Left ventricle myocardium inferior (tissue), 1 donor: ENCODE results near the gene CPXM2. TPM values are rescaled to one million over a fixed set of nuclear protein-coding genes. Genes with fewer than 3 reads are reported as not detected.

ENCODE experiments used
- DNase-seq: peaks from one replicate; pipeline ENCODE4 v3.0.0-alpha.2; 2020
- H3K27ac ChIP-seq: fragments of 200-600 bp; replicated peaks from 2 replicates; pipeline ENCODE4 v1.8.0; 2021
- H3K27me3 ChIP-seq: fragments of 200-600 bp; 2 replicates; pipeline ENCODE4 v1.8.0; 2021; ENCODE audit warnings: low read depth
- H3K36me3 ChIP-seq: fragments of 200-600 bp; 2 replicates; pipeline ENCODE4 v1.8.0; 2021
- H3K4me1 ChIP-seq: fragments of 200-600 bp; 2 replicates; pipeline ENCODE4 v1.8.0; 2021
- H3K4me3 ChIP-seq: fragments of 200-600 bp; 2 replicates; pipeline ENCODE4 v1.8.0; 2021; ENCODE audit warnings: mild to moderate bottlenecking, moderate library complexity
- H3K9me3 ChIP-seq: fragments of 200-600 bp; replicated peaks from 2 replicates; pipeline ENCODE4 v1.8.0; 2021
- intact Hi-C: fragments of 100-400 bp; cut with micrococcal nuclease; formaldehyde crosslinking; loops from one replicate; pipeline ENCODE4 v1.11.0; 2022
- total RNA-seq: library from RNA; stranded (reverse); fragmentation: NEBNext Ultra II Directional; extraction: Animal tissue kit (Norgen Biotek cat#: 25700); gene quantifications from one replicate; pipeline ENCODE4 v1.2.1, GENCODE V29; 2021
- TF ChIP-seq, protein P1 (sequence below): fragments of 200-600 bp; IDR thresholded peaks from 2 replicates; pipeline ENCODE4 v1.8.0; 2021; ENCODE audit warnings: antibody characterized with exemption, mild to moderate bottlenecking, borderline replicate concordance
- donor health status: DM: no; HTN: yes; CAD: no; lungs with severe emphysema.

Gene CPXM2
- total RNA-seq, 1 donor from 2014 or later: 4.5 TPM

GRCh38 chr10:123906296-123906695 lies 14.7 kb upstream of the CPXM2 start:
- intact Hi-C loops: no loop called here
- H3K27ac ChIP-seq: no peak overlapping the region
- H3K27me3 ChIP-seq: peaks cover 86% of the 10 kb centered on the region

DNA sequence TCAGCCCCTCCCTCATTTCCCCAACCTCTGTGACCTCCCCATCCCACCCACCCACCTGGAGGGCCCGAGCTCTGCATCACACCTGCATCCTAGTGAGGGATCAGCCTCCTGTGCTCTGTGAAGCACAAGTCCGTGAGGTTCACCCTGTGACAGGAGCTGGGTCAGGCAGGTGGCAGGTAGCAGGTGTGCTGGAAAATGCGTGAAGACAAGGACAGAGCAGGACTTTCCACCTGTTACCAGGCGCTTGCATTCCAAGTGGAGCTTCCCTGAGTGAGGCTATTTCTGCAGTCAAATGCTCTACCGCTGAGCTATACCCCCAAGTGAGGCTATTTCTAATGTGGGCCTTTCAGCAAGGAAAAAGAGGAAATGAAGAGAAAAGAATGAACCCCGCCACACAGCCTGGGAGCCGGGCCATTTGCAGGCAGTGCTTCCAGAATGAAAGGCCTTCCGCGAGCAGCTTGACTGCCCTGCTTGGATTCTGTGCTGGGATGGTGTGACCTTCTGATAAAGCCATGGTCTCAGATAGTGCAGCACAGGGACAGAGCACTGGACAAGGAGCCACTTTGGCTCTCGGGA lies 13.3 kb upstream of the CPXM2 start:
- TF ChIP-seq, protein P1, sequence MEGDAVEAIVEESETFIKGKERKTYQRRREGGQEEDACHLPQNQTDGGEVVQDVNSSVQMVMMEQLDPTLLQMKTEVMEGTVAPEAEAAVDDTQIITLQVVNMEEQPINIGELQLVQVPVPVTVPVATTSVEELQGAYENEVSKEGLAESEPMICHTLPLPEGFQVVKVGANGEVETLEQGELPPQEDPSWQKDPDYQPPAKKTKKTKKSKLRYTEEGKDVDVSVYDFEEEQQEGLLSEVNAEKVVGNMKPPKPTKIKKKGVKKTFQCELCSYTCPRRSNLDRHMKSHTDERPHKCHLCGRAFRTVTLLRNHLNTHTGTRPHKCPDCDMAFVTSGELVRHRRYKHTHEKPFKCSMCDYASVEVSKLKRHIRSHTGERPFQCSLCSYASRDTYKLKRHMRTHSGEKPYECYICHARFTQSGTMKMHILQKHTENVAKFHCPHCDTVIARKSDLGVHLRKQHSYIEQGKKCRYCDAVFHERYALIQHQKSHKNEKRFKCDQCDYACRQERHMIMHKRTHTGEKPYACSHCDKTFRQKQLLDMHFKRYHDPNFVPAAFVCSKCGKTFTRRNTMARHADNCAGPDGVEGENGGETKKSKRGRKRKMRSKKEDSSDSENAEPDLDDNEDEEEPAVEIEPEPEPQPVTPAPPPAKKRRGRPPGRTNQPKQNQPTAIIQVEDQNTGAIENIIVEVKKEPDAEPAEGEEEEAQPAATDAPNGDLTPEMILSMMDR: no peak
- intact Hi-C loops: no loop called here
- Histone ChIP-seq H3K36me3 (no peaks in the 10 kb centered on the region), H3K4me1 (no peaks in the 10 kb centered on the region), H3K9me3 (peaks cover 12% of the 10 kb centered on the region), H3K27me3 (peaks cover 74% of the 10 kb centered on the region), H3K27ac (no peak overlapping the region), H3K4me3 (no peak overlapping the region)
- no peak for DNase-seq

More at GRCh38 chr10:123906296-123906695, 14.7 kb upstream of the CPXM2 start:
- Histone ChIP-seq H3K36me3 (no peaks in the 10 kb centered on the region), H3K4me1 (no peaks in the 10 kb centered on the region), H3K4me3 (no peak overlapping the region), H3K9me3 (no peaks in the 10 kb centered on the region)
- TF ChIP-seq, protein P1: no peak
- no peak for DNase-seq

- intact Hi-C loops: no loop called here
- no peaks in the 10 kb centered on the region for H3K36me3 ChIP-seq
- peaks cover 66% of the 10 kb centered on the region for H3K27me3 ChIP-seq
- peaks cover 14% of the 10 kb centered on the region for H3K9me3 ChIP-seq
- DNase-seq: no peak
- no peak overlapping the region for H3K27ac ChIP-seq
- no peak overlapping the region for H3K4me3 ChIP-seq
- TF ChIP-seq, protein P1: no peak
- no peaks in the 10 kb centered on the region for H3K4me1 ChIP-seq
Measured at GRCh38 chr10:123903621-123904020, 12.0 kb upstream of the CPXM2 start.

DNA sequence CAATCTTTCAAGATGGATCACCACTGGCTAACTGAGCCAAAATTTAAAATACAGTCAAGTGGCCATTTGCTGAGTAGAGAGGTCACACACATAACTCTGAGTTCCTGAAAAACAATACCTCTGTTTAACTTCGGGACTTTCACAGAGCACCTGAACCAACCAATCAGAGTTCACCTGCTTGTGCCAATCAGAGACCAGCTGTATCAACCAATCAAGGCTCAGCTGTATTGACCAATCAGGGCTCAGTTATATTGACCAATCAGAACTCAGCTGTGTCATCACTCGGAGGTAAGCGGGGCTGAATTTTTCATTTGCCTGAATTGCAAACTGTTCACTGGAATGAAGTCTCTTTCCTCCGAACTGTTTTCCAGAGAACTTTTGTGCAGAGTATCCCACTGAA lies 10.0 kb upstream of the CPXM2 start:
- Histone ChIP-seq H3K9me3 (peaks cover 14% of the 10 kb centered on the region), H3K27me3 (peaks cover 66% of the 10 kb centered on the region), H3K4me1 (no peaks in the 10 kb centered on the region), H3K36me3 (no peaks in the 10 kb centered on the region), H3K27ac (no peak overlapping the region), H3K4me3 (no peak overlapping the region)
- TF ChIP-seq, protein P1: no peak
- intact Hi-C loops: no loop called here
- DNase-seq: no peak

- intact Hi-C loops: no loop called here
- TF ChIP-seq, protein P1: peak; percentile 10
- no peak overlapping the region for H3K27ac ChIP-seq
- peaks cover 14% of the 10 kb centered on the region for H3K9me3 ChIP-seq
- no peaks in the 10 kb centered on the region for H3K36me3 ChIP-seq
- no peak overlapping the region for H3K4me3 ChIP-seq
- no peak for DNase-seq
- H3K27me3 ChIP-seq: peaks cover 70% of the 10 kb centered on the region
- no peaks in the 10 kb centered on the region for H3K4me1 ChIP-seq
Measured at GRCh38 chr10:123897146-123897545, 5.5 kb upstream of the CPXM2 start.
